WTC11 (cell line): ENCODE results near the gene MRPL2.

Source experiments
- AFF4 ChIP-seq: sonication (generic); formaldehyde crosslinking; IDR thresholded peaks from 2 replicates; pipeline ENCODE4 v1.8.1; 2023; ENCODE audit warnings: mild to moderate bottlenecking, missing genetic modification reagents, borderline replicate concordance
- ATF1 ChIP-seq: sonication (generic); formaldehyde crosslinking; IDR thresholded peaks from 2 replicates; pipeline ENCODE4 v1.8.1; 2023; ENCODE audit warnings: mild to moderate bottlenecking, moderate library complexity, missing genetic modification reagents
- MAX ChIP-seq: sonication (generic); formaldehyde crosslinking; IDR thresholded peaks from 2 replicates; pipeline ENCODE4 v1.8.0; 2022; ENCODE audit warnings: mild to moderate bottlenecking, missing genetic modification reagents
- SMAD3 ChIP-seq: sonication (generic); formaldehyde crosslinking; IDR thresholded peaks from 2 replicates; pipeline ENCODE4 v1.8.0; 2022; ENCODE audit warnings: missing genetic modification reagents, mild to moderate bottlenecking, borderline replicate concordance
- TEAD4 ChIP-seq: sonication (generic); formaldehyde crosslinking; IDR thresholded peaks from 2 replicates; pipeline ENCODE4 v1.8.0; 2022; ENCODE audit warnings: mild to moderate bottlenecking, missing genetic modification reagents
- ZNF263 ChIP-seq: sonication (generic); formaldehyde crosslinking; IDR thresholded peaks from 2 replicates; pipeline ENCODE4 v1.8.1; 2022; ENCODE audit warnings: low read depth, mild to moderate bottlenecking, moderate library complexity, missing genetic modification reagents
- ZNF396 ChIP-seq: fragments of 250-450 bp; sonication (Bioruptor Pico); IDR thresholded peaks from 2 replicates; pipeline ENCODE4 v1.8.0; 2021; ENCODE audit warnings: mild to moderate bottlenecking, moderate library complexity, borderline replicate concordance
- TF ChIP-seq, protein P1 (sequence below): fragments of 200-600 bp; IDR thresholded peaks from 2 replicates; pipeline ENCODE4 v1.8.0; 2022; ENCODE audit warnings: antibody characterized with exemption
- TF ChIP-seq, protein P2 (sequence below): sonication (generic); formaldehyde crosslinking; IDR thresholded peaks from 2 replicates; pipeline ENCODE4 v1.8.0; 2022; ENCODE audit warnings: mild to moderate bottlenecking, missing genetic modification reagents

DNA sequence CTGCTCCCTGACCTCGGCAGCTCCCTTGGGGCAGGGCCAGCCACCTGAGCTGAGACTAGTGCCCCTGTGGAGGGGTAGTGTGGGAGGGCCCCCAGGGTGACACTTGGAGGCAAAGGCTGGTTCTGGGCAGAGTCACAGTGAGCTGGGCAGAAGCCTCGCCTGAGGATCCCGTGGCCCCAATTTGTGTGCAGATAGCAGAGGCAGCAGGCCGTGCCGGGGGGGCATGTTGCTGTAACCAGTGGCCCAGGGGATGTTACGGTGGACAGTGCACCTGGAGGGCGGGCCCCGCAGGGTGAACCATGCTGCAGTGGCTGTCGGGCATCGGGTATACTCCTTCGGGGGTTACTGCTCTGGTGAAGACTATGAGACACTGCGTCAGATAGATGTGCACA lies 42.3 kb downstream of the MRPL2 start:
- TF ChIP-seq, protein P1, sequence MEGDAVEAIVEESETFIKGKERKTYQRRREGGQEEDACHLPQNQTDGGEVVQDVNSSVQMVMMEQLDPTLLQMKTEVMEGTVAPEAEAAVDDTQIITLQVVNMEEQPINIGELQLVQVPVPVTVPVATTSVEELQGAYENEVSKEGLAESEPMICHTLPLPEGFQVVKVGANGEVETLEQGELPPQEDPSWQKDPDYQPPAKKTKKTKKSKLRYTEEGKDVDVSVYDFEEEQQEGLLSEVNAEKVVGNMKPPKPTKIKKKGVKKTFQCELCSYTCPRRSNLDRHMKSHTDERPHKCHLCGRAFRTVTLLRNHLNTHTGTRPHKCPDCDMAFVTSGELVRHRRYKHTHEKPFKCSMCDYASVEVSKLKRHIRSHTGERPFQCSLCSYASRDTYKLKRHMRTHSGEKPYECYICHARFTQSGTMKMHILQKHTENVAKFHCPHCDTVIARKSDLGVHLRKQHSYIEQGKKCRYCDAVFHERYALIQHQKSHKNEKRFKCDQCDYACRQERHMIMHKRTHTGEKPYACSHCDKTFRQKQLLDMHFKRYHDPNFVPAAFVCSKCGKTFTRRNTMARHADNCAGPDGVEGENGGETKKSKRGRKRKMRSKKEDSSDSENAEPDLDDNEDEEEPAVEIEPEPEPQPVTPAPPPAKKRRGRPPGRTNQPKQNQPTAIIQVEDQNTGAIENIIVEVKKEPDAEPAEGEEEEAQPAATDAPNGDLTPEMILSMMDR: no peak
- TF ChIP-seq MAX (CRISPR knock-in tag): no peak
- TF ChIP-seq ZNF263 (CRISPR knock-in tag): no peak
- TF ChIP-seq, protein P2, sequence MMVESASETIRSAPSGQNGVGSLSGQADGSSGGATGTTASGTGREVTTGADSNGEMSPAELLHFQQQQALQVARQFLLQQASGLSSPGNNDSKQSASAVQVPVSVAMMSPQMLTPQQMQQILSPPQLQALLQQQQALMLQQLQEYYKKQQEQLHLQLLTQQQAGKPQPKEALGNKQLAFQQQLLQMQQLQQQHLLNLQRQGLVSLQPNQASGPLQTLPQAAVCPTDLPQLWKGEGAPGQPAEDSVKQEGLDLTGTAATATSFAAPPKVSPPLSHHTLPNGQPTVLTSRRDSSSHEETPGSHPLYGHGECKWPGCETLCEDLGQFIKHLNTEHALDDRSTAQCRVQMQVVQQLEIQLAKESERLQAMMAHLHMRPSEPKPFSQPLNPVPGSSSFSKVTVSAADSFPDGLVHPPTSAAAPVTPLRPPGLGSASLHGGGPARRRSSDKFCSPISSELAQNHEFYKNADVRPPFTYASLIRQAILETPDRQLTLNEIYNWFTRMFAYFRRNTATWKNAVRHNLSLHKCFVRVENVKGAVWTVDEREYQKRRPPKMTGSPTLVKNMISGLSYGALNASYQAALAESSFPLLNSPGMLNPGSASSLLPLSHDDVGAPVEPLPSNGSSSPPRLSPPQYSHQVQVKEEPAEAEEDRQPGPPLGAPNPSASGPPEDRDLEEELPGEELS (CRISPR knock-in tag): no peak
- no peak for TF ChIP-seq ZNF396 (CRISPR knock-in tag)
- TF ChIP-seq SMAD3 (CRISPR knock-in tag): no peak
- no peak for TF ChIP-seq AFF4 (CRISPR knock-in tag)
- TF ChIP-seq TEAD4 (CRISPR knock-in tag): no peak
- no peak for TF ChIP-seq ATF1 (CRISPR knock-in tag)
